HepG2 (cell line): ENCODE measurements around the gene RNPEPL1. TPM values are rescaled to one million over a fixed set of nuclear protein-coding genes. Genes with fewer than 3 reads are reported as not detected.
A peak's percentile ranks its signal among the peaks of the same experiment; 100 is the strongest.

ENCODE experiments used
- AHR ChIP-seq: IDR thresholded peaks from 2 replicates; pipeline ENCODE4 v1.6.1; 2018; ENCODE audit warnings: missing genetic modification reagents, missing compliant biosample characterization
- DR1 ChIP-seq: sonication (generic); formaldehyde crosslinking; IDR thresholded peaks from 2 replicates; pipeline ENCODE4 v1.8.0; 2021; ENCODE audit warnings: mild to moderate bottlenecking, missing genetic modification reagents, inconsistent platforms
- ETV5 ChIP-seq: IDR thresholded peaks from 2 replicates; pipeline ENCODE4 v1.6.1; 2018; ENCODE audit warnings: missing biosample characterization, missing genetic modification reagents, inconsistent platforms, borderline replicate concordance
- HDAC1 ChIP-seq: sonication (generic); formaldehyde crosslinking; IDR thresholded peaks from 2 replicates; pipeline ENCODE4 v1.5.1; 2020; ENCODE audit warnings: mild to moderate bottlenecking, missing genetic modification reagents
- MAFG ChIP-seq: sonication (generic); formaldehyde crosslinking; IDR thresholded peaks from 2 replicates; pipeline ENCODE4 v1.5.1; 2020; ENCODE audit warnings: mild to moderate bottlenecking, missing genetic modification reagents
- NFATC3 ChIP-seq: sonication (generic); formaldehyde crosslinking; IDR thresholded peaks from 2 replicates; pipeline ENCODE4 v1.5.1; 2020; ENCODE audit warnings: mild to moderate bottlenecking, missing genetic modification reagents
- NR2C2 ChIP-seq: sonication (generic); formaldehyde crosslinking; IDR thresholded peaks from 2 replicates; pipeline ENCODE4 v1.4.0; 2020; ENCODE audit warnings: missing genetic modification reagents, mild to moderate bottlenecking, moderate library complexity, borderline replicate concordance
- SMARCE1 ChIP-seq: fragments of 450-650 bp; IDR thresholded peaks from 2 replicates; pipeline ENCODE4 v1.6.1; 2017; ENCODE audit warnings: borderline replicate concordance
- SNAPC2 ChIP-seq: sonication (generic); formaldehyde crosslinking; IDR thresholded peaks from 2 replicates; pipeline ENCODE4 v1.8.1; 2022; ENCODE audit warnings: mild to moderate bottlenecking, missing genetic modification reagents
- SRSF9 ChIP-seq: fragments of 200-400 bp; formaldehyde crosslinking; IDR thresholded peaks from 2 replicates; pipeline ENCODE4 v1.6.1; 2018; ENCODE audit warnings: borderline replicate concordance, mild to moderate bottlenecking, low read depth, low read length; ENCODE audit not compliant: insufficient read depth, poor library complexity, severe bottlenecking
- ZNF383 ChIP-seq: sonication (generic); formaldehyde crosslinking; IDR thresholded peaks from 2 replicates; pipeline ENCODE4 v1.4.0; 2020; ENCODE audit warnings: missing genetic modification reagents, mild to moderate bottlenecking, borderline replicate concordance
- ZNF678 ChIP-seq: sonication (generic); formaldehyde crosslinking; IDR thresholded peaks from 2 replicates; pipeline ENCODE4 v1.4.0; 2020; ENCODE audit warnings: mild to moderate bottlenecking, missing genetic modification reagents
- ZNF737 ChIP-seq: sonication (generic); formaldehyde crosslinking; IDR thresholded peaks from 2 replicates; pipeline ENCODE4 v1.5.0; 2020; ENCODE audit warnings: missing genetic modification reagents, mild to moderate bottlenecking, borderline replicate concordance
- ZNF782 ChIP-seq: sonication (generic); formaldehyde crosslinking; IDR thresholded peaks from 2 replicates; pipeline ENCODE4 v1.4.0; 2020; ENCODE audit warnings: missing genetic modification reagents, mild to moderate bottlenecking, borderline replicate concordance
- polyA plus RNA-seq, 8 experiments: library from polyadenylated mRNA; depleted of rRNA in 3 of 8; stranded (reverse) in 7 of 8; unstranded in 1 of 8; fragments of >200 nt; fragmentation: Illumina TruSeq in 4 of 8; extraction: Trizol in 4 of 8; gene quantifications; 2 replicates each; pipeline versions ENCODE4 v1.2.1 to v1.2.3, GENCODE V29; 2011 to 2016; ENCODE audit warnings: low read depth in 4 of 8, missing spikeins in 1 of 8, mixed read lengths in 1 of 8; ENCODE audit not compliant: insufficient read depth in 1 of 8
- total RNA-seq, 5 experiments: library from RNA; depleted of rRNA; stranded (reverse); fragments of >200 nt; fragmentation: Illumina TruSeq; extraction: Trizol; gene quantifications; 2 replicates each; pipeline ENCODE4 v1.2.3, GENCODE V29; 2016; ENCODE audit warnings: low read depth in 1 of 5
- TF ChIP-seq, protein P1 (sequence below): IDR thresholded peaks from 2 replicates; pipeline ENCODE4 v1.6.1; 2016; ENCODE audit warnings: low read depth, missing genetic modification reagents, missing compliant biosample characterization
- TF ChIP-seq, protein P2 (sequence below): sonication (generic); formaldehyde crosslinking; IDR thresholded peaks from 2 replicates; pipeline ENCODE4 v1.5.0; 2020; ENCODE audit warnings: mild to moderate bottlenecking, missing genetic modification reagents, borderline replicate concordance
- TF ChIP-seq, protein P3 (sequence below): sonication (generic); formaldehyde crosslinking; IDR thresholded peaks from 2 replicates; pipeline ENCODE4 v1.9.0; 2021; ENCODE audit warnings: missing genetic modification reagents, borderline replicate concordance
- TF ChIP-seq, protein P4 (sequence below): sonication (generic); formaldehyde crosslinking; IDR thresholded peaks from 2 replicates; pipeline ENCODE4 v1.5.0; 2020; ENCODE audit warnings: missing genetic modification reagents

RNPEPL1 gene
- total and polyA plus RNA-seq, 2 of the 13 experiments (the other 11 are each of a cell fraction or from before 2014, with no cell fraction given) = 13.0 to 18.0 TPM

DNA sequence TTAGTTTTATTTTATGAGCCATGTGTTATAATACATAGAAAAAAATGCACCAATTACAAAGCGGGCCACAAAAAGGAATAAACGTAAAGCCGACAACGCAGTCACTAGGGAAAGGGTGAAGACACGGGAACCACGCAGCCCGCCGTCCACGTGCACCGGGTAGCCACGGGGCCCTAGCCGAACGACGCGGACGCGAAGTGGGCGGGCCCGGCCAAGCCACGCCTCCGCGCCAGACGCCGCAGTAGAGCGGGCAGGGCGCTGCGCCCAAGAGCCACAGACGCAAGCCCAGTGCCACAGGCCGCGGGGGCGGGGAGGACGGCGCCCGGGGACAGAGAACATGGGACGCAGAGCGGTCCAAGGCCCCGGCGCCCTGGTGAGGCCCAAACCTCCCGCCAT is 8.2 kb upstream of the RNPEPL1 start, which contains the start of gene DUSP28 (continued):
- TF ChIP-seq, protein P1, sequence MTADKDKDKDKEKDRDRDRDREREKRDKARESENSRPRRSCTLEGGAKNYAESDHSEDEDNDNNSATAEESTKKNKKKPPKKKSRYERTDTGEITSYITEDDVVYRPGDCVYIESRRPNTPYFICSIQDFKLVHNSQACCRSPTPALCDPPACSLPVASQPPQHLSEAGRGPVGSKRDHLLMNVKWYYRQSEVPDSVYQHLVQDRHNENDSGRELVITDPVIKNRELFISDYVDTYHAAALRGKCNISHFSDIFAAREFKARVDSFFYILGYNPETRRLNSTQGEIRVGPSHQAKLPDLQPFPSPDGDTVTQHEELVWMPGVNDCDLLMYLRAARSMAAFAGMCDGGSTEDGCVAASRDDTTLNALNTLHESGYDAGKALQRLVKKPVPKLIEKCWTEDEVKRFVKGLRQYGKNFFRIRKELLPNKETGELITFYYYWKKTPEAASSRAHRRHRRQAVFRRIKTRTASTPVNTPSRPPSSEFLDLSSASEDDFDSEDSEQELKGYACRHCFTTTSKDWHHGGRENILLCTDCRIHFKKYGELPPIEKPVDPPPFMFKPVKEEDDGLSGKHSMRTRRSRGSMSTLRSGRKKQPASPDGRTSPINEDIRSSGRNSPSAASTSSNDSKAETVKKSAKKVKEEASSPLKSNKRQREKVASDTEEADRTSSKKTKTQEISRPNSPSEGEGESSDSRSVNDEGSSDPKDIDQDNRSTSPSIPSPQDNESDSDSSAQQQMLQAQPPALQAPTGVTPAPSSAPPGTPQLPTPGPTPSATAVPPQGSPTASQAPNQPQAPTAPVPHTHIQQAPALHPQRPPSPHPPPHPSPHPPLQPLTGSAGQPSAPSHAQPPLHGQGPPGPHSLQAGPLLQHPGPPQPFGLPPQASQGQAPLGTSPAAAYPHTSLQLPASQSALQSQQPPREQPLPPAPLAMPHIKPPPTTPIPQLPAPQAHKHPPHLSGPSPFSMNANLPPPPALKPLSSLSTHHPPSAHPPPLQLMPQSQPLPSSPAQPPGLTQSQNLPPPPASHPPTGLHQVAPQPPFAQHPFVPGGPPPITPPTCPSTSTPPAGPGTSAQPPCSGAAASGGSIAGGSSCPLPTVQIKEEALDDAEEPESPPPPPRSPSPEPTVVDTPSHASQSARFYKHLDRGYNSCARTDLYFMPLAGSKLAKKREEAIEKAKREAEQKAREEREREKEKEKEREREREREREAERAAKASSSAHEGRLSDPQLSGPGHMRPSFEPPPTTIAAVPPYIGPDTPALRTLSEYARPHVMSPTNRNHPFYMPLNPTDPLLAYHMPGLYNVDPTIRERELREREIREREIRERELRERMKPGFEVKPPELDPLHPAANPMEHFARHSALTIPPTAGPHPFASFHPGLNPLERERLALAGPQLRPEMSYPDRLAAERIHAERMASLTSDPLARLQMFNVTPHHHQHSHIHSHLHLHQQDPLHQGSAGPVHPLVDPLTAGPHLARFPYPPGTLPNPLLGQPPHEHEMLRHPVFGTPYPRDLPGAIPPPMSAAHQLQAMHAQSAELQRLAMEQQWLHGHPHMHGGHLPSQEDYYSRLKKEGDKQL (CRISPR knock-in tag) = peak; percentile 41; the same call in 1 of the 2 replicates
- TF ChIP-seq ZNF737 (CRISPR knock-in tag) (no peak), ZNF782 (CRISPR knock-in tag) (peak; percentile 72), MAFG (no peak), ZNF383 (no peak), SMARCE1 (no peak), DR1 (peak; percentile 63; the same call in 1 of the 2 replicates), NFATC3 (CRISPR knock-in tag) (no peak), ETV5 (peak; percentile 26; the same call in 1 of the 2 replicates), ZNF678 (CRISPR knock-in tag) (0 out of 2 replicates have a peak, but pooled peaks have one; percentile 3), AHR (CRISPR knock-in tag) (peak; percentile 43; the same call in 1 of the 2 replicates), HDAC1 (peak; percentile 85; the same call in 1 of the 2 replicates), SRSF9 (no peak), SNAPC2 (CRISPR knock-in tag) (no peak; the same call in 1 of the 2 replicates), NR2C2 (no peak)
- TF ChIP-seq, protein P2, sequence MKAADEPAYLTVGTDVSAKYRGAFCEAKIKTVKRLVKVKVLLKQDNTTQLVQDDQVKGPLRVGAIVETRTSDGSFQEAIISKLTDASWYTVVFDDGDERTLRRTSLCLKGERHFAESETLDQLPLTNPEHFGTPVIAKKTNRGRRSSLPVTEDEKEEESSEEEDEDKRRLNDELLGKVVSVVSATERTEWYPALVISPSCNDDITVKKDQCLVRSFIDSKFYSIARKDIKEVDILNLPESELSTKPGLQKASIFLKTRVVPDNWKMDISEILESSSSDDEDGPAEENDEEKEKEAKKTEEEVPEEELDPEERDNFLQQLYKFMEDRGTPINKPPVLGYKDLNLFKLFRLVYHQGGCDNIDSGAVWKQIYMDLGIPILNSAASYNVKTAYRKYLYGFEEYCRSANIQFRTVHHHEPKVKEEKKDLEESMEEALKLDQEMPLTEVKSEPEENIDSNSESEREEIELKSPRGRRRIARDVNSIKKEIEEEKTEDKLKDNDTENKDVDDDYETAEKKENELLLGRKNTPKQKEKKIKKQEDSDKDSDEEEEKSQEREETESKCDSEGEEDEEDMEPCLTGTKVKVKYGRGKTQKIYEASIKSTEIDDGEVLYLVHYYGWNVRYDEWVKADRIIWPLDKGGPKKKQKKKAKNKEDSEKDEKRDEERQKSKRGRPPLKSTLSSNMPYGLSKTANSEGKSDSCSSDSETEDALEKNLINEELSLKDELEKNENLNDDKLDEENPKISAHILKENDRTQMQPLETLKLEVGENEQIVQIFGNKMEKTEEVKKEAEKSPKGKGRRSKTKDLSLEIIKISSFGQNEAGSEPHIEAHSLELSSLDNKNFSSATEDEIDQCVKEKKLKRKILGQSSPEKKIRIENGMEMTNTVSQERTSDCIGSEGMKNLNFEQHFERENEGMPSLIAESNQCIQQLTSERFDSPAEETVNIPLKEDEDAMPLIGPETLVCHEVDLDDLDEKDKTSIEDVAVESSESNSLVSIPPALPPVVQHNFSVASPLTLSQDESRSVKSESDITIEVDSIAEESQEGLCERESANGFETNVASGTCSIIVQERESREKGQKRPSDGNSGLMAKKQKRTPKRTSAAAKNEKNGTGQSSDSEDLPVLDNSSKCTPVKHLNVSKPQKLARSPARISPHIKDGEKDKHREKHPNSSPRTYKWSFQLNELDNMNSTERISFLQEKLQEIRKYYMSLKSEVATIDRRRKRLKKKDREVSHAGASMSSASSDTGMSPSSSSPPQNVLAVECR (CRISPR knock-in tag) = peak; percentile 86
- TF ChIP-seq, protein P3, sequence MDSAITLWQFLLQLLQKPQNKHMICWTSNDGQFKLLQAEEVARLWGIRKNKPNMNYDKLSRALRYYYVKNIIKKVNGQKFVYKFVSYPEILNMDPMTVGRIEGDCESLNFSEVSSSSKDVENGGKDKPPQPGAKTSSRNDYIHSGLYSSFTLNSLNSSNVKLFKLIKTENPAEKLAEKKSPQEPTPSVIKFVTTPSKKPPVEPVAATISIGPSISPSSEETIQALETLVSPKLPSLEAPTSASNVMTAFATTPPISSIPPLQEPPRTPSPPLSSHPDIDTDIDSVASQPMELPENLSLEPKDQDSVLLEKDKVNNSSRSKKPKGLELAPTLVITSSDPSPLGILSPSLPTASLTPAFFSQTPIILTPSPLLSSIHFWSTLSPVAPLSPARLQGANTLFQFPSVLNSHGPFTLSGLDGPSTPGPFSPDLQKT (CRISPR knock-in tag) = 0 out of 2 replicates have a peak, but pooled peaks have one; percentile 3
- TF ChIP-seq, protein P4, sequence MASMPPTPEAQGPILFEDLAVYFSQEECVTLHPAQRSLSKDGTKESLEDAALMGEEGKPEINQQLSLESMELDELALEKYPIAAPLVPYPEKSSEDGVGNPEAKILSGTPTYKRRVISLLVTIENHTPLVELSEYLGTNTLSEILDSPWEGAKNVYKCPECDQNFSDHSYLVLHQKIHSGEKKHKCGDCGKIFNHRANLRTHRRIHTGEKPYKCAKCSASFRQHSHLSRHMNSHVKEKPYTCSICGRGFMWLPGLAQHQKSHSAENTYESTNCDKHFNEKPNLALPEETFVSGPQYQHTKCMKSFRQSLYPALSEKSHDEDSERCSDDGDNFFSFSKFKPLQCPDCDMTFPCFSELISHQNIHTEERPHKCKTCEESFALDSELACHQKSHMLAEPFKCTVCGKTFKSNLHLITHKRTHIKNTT = no peak
